ENCODE results near the gene MYH13.
A peak's percentile ranks its signal among the peaks of the same experiment; 100 is the strongest.

The MYH13 gene

DNA sequence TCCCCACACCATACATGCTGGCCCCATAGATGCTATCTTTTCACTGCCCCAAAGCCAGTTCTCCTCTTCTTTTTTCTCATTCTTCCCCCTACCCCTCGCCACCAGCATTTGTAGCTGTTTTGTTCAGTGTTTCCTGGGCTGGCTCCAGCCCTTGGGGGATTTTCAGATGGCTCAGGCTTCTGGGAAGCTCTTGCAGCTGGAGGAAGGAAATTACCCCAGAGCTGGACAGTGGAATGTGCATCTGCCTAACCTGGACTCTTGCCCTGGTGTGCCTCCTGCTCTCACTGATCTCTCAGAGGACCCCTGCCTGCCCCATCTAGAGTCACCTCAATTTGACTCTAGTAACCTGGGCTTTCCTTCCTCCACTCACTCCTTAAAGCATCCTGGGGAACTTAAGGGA lies 82.8 kb downstream of the MYH13 start:
- H3K4me3 ChIP-seq (ENCODE audit: low read depth, low read length): no peak overlapping the region
- TF ChIP-seq, protein P1, sequence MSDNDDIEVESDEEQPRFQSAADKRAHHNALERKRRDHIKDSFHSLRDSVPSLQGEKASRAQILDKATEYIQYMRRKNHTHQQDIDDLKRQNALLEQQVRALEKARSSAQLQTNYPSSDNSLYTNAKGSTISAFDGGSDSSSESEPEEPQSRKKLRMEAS (IDR thresholded peaks at IDR 0.05; ENCODE audit: low read depth, low read length): no peak
- TF ChIP-seq MYC (IDR thresholded peaks at IDR 0.05; ENCODE audit: low read depth, low read length) (no peak), POLR2A (IDR thresholded peaks at IDR 0.05; ENCODE audit: extremely low read depth, insufficient read length) (no peak)
- TF ChIP-seq, protein P2, sequence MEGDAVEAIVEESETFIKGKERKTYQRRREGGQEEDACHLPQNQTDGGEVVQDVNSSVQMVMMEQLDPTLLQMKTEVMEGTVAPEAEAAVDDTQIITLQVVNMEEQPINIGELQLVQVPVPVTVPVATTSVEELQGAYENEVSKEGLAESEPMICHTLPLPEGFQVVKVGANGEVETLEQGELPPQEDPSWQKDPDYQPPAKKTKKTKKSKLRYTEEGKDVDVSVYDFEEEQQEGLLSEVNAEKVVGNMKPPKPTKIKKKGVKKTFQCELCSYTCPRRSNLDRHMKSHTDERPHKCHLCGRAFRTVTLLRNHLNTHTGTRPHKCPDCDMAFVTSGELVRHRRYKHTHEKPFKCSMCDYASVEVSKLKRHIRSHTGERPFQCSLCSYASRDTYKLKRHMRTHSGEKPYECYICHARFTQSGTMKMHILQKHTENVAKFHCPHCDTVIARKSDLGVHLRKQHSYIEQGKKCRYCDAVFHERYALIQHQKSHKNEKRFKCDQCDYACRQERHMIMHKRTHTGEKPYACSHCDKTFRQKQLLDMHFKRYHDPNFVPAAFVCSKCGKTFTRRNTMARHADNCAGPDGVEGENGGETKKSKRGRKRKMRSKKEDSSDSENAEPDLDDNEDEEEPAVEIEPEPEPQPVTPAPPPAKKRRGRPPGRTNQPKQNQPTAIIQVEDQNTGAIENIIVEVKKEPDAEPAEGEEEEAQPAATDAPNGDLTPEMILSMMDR (IDR thresholded peaks at IDR 0.05; ENCODE audit: low read depth, low read length): no peak
- DNase-seq (ENCODE audit: low read depth): no peak

DNA sequence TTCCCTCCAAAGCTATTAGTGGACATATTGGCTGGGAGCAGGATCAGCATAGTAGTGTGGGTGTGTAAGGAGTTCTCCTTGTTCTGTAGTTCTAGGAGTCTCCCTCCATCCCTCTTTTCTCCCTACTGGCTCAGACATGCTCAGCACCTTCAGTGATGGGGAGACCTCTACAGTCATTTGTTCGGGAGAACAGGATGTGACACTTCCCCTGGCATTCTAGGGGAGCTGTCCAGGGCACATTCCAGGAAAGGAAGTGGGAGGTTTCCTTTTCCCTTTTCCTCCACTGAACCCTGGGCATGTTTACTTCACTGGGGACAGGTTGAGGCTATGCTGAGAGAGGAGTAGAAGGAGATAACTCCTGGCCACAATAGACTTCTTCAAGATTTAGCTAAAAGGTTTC lies 86.5 kb downstream of the MYH13 start:
- TF ChIP-seq, protein P1 (IDR thresholded peaks at IDR 0.05; ENCODE audit: low read depth, low read length): no peak
- TF ChIP-seq POLR2A (IDR thresholded peaks at IDR 0.05; ENCODE audit: extremely low read depth, insufficient read length) (no peak), MYC (IDR thresholded peaks at IDR 0.05; ENCODE audit: low read depth, low read length) (no peak)
- TF ChIP-seq, protein P2 (IDR thresholded peaks at IDR 0.05; ENCODE audit: low read depth, low read length): no peak
- DNase-seq (ENCODE audit: low read depth): no peak
- no peak overlapping the region for H3K4me3 ChIP-seq (ENCODE audit: low read depth, low read length)

DNA sequence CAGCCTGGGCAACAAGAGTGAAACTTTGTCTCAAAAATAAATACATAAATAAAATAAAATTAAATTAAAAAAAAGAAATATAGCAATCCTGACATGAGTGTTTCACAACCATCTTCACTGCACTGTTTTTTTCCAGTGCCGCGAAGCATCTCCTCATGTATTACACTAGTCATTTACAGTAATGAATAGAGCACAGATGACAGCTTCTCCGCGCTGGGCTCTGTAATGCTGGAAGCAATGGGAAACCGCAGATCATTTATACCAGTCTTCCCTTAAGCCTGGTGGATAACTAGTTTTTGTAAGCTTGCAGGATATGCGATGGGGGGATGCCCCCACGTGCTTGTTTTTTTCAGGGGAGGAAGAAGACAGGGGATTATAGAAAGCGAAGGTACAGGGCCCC lies 86.9 kb downstream of the MYH13 start:
- no peak overlapping the region for H3K4me3 ChIP-seq (ENCODE audit: low read depth, low read length)
- DNase-seq (ENCODE audit: low read depth): no peak
- TF ChIP-seq, protein P2 (IDR thresholded peaks at IDR 0.05; ENCODE audit: low read depth, low read length): no peak
- TF ChIP-seq MYC (IDR thresholded peaks at IDR 0.05; ENCODE audit: low read depth, low read length): no peak
- TF ChIP-seq POLR2A (IDR thresholded peaks at IDR 0.05; ENCODE audit: extremely low read depth, insufficient read length): no peak
- TF ChIP-seq, protein P1 (IDR thresholded peaks at IDR 0.05; ENCODE audit: low read depth, low read length): no peak

DNA sequence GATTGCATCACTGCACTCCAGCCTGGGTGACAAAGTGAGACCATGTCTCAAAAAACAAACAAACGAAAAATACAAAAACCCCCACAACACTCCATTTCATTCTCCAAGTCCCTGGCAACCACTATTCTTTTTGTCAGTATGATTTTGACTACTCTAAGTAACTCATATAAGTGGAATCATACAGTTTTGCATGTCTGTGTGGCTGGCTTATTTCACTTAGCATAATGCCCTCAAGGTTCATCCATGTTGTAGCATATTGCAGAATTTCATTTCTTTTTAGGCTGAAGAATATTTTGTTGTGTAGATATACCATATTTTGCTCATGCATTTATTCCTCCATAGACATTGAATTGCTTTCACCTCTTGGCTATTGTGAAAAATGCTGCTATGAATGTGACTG lies 92.7 kb downstream of the MYH13 start:
- no peak overlapping the region for H3K4me3 ChIP-seq (ENCODE audit: low read depth, low read length)
- DNase-seq (ENCODE audit: low read depth): no peak
- TF ChIP-seq POLR2A (IDR thresholded peaks at IDR 0.05; ENCODE audit: extremely low read depth, insufficient read length): no peak
- TF ChIP-seq, protein P1 (IDR thresholded peaks at IDR 0.05; ENCODE audit: low read depth, low read length): no peak
- TF ChIP-seq, protein P2 (IDR thresholded peaks at IDR 0.05; ENCODE audit: low read depth, low read length): no peak
- no peak for TF ChIP-seq MYC (IDR thresholded peaks at IDR 0.05; ENCODE audit: low read depth, low read length)

DNA sequence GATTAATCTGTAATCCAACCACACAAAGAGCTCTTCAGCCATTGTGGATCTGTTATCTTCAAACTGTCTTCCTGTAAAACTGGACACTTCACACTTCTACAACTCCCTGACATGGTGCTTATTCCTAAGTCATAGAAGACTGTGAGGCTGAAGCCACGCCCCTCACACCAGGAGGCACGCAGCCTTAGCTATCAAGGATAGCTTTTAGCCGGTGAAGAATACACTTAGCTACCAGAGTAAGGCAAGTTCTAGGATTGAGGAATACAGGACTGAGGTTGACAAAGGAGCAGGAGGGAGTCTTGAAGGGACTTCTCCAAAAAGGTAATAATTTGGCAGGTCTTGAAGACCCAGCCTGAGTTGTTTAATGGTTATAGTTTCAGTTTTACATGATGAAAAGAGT lies 94.6 kb downstream of the MYH13 start:
- TF ChIP-seq POLR2A (IDR thresholded peaks at IDR 0.05; ENCODE audit: extremely low read depth, insufficient read length): no peak
- no peak for TF ChIP-seq MYC (IDR thresholded peaks at IDR 0.05; ENCODE audit: low read depth, low read length)
- TF ChIP-seq, protein P2 (IDR thresholded peaks at IDR 0.05; ENCODE audit: low read depth, low read length): no peak
- TF ChIP-seq, protein P1 (IDR thresholded peaks at IDR 0.05; ENCODE audit: low read depth, low read length): no peak
- DNase-seq (ENCODE audit: low read depth): peak; percentile 36
- peak overlapping the region; percentile 14 for H3K4me3 ChIP-seq (ENCODE audit: low read depth, low read length)

DNA sequence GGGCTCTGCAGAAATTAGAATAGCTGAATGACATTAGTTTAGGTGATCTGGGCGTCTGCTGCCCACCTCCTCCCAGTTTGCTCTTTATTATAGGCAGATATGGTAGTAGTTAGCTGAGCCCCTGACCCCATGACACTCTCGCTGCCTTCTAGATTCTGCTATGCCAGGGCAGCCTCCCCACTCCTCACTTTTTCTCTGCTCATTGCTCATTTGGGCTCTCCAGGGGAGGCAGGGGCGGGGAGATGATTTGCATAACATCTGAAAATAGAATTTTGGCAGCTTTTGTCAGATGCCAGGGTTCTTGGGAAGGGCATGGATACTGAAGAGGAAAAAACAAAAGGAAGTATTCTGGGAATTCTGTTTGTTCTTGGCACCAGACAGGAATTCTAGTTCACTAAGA lies 96.4 kb downstream of the MYH13 start:
- TF ChIP-seq POLR2A (IDR thresholded peaks at IDR 0.05; ENCODE audit: extremely low read depth, insufficient read length): no peak
- TF ChIP-seq, protein P1 (IDR thresholded peaks at IDR 0.05; ENCODE audit: low read depth, low read length): no peak
- TF ChIP-seq, protein P2 (IDR thresholded peaks at IDR 0.05; ENCODE audit: low read depth, low read length): no peak
- TF ChIP-seq MYC (IDR thresholded peaks at IDR 0.05; ENCODE audit: low read depth, low read length): no peak
- H3K4me3 ChIP-seq (ENCODE audit: low read depth, low read length): no peak overlapping the region
- DNase-seq (ENCODE audit: low read depth): no peak

Data from NB4 (cell line).